ENCODE data around the gene MSH6.
"Not testable (repeated sequence)": the region's sequence is repeated elsewhere in the genome, so short reads cannot be mapped to it uniquely, and the experiment has no call there.

The MSH6 gene

GRCh38 chr2:47849368-47849767 is 66.4 kb downstream of the MSH6 start:
- DNase-seq (no peak), ATAC-seq (no peak)
- Mint-ChIP-seq H3K4me3 (no peak overlapping the region), H3K4me1 (peaks cover 43% of the 10 kb centered on the region), H3K27ac (no peak overlapping the region), H3K36me3 (ENCODE audit: low read depth) (peaks cover 4% of the 10 kb centered on the region), H3K9me3 (no peaks in the 10 kb centered on the region), H3K27me3 (no peaks in the 10 kb centered on the region)

GRCh38 chr2:47850198-47850597 is 67.3 kb downstream of the MSH6 start:
- ATAC-seq, result no peak
- H3K4me3 Mint-ChIP-seq, result no peak overlapping the region
- no peak for DNase-seq
- H3K27ac Mint-ChIP-seq, result peak overlapping the region; percentile 52
- H3K9me3 Mint-ChIP-seq, result no peaks in the 10 kb centered on the region
- peaks cover 42% of the 10 kb centered on the region for H3K4me1 Mint-ChIP-seq
- peaks cover 4% of the 10 kb centered on the region for H3K36me3 Mint-ChIP-seq (ENCODE audit: low read depth)
- H3K27me3 Mint-ChIP-seq, result no peaks in the 10 kb centered on the region

GRCh38 chr2:47853067-47853777 is 70.3 kb downstream of the MSH6 start:
- H3K4me3 Mint-ChIP-seq; H3K9me3 Mint-ChIP-seq; H3K27ac Mint-ChIP-seq; H3K36me3 Mint-ChIP-seq (ENCODE audit: low read depth); ATAC-seq; H3K27me3 Mint-ChIP-seq; DNase-seq: not testable (repeated sequence)
- peaks cover 55% of the 10 kb centered on the region for H3K4me1 Mint-ChIP-seq

All from activated naive CD8-positive, alpha-beta T cell treated with anti-CD3 and anti-CD28 coated beads, Interleukin-2, amount 50 U/mL, for 24 hours (primary cell).